ENCODE data around the gene EDEM3. TPM values are rescaled to one million over a fixed set of nuclear protein-coding genes. Genes with fewer than 3 reads are reported as not detected.

EDEM3 gene
- total RNA-seq, 1 experiment from 2014 or later: 58.3 TPM

- H3K4me3 Mint-ChIP-seq (ENCODE audit: unreplicated experiment): no peak overlapping the region
- no TSS peak for BruUV-seq (replicated peaks)
- intact Hi-C loops (cut with micrococcal nuclease): no loop called here
- TF ChIP-seq, protein P1, sequence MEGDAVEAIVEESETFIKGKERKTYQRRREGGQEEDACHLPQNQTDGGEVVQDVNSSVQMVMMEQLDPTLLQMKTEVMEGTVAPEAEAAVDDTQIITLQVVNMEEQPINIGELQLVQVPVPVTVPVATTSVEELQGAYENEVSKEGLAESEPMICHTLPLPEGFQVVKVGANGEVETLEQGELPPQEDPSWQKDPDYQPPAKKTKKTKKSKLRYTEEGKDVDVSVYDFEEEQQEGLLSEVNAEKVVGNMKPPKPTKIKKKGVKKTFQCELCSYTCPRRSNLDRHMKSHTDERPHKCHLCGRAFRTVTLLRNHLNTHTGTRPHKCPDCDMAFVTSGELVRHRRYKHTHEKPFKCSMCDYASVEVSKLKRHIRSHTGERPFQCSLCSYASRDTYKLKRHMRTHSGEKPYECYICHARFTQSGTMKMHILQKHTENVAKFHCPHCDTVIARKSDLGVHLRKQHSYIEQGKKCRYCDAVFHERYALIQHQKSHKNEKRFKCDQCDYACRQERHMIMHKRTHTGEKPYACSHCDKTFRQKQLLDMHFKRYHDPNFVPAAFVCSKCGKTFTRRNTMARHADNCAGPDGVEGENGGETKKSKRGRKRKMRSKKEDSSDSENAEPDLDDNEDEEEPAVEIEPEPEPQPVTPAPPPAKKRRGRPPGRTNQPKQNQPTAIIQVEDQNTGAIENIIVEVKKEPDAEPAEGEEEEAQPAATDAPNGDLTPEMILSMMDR (IDR thresholded peaks at IDR 0.05; ENCODE audit: unreplicated experiment): no peak
- CTCF ChIA-PET: no interaction called here
- no peaks in the 10 kb centered on the region for H3K9me3 Mint-ChIP-seq (ENCODE audit: unreplicated experiment)
- no peaks in the 10 kb centered on the region for H3K4me1 Mint-ChIP-seq (ENCODE audit: insufficient read depth, unreplicated experiment)
- no peaks in the 10 kb centered on the region for H3K36me3 Mint-ChIP-seq (ENCODE audit: insufficient read depth, unreplicated experiment)
- H3K27me3 Mint-ChIP-seq (ENCODE audit: insufficient read depth, unreplicated experiment): peaks cover 34% of the 10 kb centered on the region
- no peak for DNase-seq (ENCODE audit: unreplicated experiment)
- POLR2A ChIA-PET: interaction anchor here (0.7 to 0.8 kb wide), 2 partner anchors 9 to 15 kb away, joined by 3 read pairs; no protein-coding TSS in a partner anchor
- H3K27ac Mint-ChIP-seq (ENCODE audit: low read depth, unreplicated experiment): no peak overlapping the region
Observed at GRCh38 chr1:184770181-184770979, 15.7 kb upstream of the EDEM3 start.

DNA sequence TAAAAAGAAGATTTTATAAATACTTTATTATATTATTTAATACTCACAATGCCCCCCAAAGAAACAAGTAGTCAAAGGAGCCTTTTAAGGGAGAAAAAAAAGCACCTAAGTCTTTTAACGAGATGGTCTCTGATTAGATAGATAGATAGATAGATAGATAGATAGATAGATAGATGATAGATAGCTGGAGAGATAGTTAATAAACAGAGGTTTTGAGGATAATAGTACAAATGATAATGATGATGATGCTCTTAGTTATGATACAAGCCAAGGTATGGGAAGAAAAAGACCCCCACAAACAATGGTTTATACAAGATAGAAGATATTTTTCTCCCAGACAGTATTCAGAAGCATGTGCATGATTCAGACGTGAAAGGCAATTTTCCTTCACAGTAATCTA lies 14.6 kb upstream of the EDEM3 start:
- H3K36me3 Mint-ChIP-seq (ENCODE audit: insufficient read depth, unreplicated experiment): no peaks in the 10 kb centered on the region
- POLR2A ChIA-PET: interaction anchor here (0.7 kb wide), 1 partner anchor 18 kb away, joined by 3 read pairs; no protein-coding TSS in a partner anchor
- H3K9me3 Mint-ChIP-seq (ENCODE audit: unreplicated experiment): no peaks in the 10 kb centered on the region
- TF ChIP-seq, protein P1 (IDR thresholded peaks at IDR 0.05; ENCODE audit: unreplicated experiment): no peak
- no peaks in the 10 kb centered on the region for H3K4me1 Mint-ChIP-seq (ENCODE audit: insufficient read depth, unreplicated experiment)
- intact Hi-C loops (cut with micrococcal nuclease): no loop called here
- no peak overlapping the region for H3K4me3 Mint-ChIP-seq (ENCODE audit: unreplicated experiment)
- H3K27ac Mint-ChIP-seq (ENCODE audit: low read depth, unreplicated experiment): no peak overlapping the region
- CTCF ChIA-PET: interaction anchor here (0.7 kb wide), 1 partner anchor 54 kb away, joined by 3 read pairs; no protein-coding TSS in a partner anchor
- peaks cover 34% of the 10 kb centered on the region for H3K27me3 Mint-ChIP-seq (ENCODE audit: insufficient read depth, unreplicated experiment)
- BruUV-seq (replicated peaks): no TSS peak
- DNase-seq (ENCODE audit: unreplicated experiment): no peak

- ChIA-PET POLR2A (no interaction called here), CTCF (no interaction called here)
- DNase-seq (ENCODE audit: unreplicated experiment): no peak
- Mint-ChIP-seq H3K36me3 (ENCODE audit: insufficient read depth, unreplicated experiment) (no peaks in the 10 kb centered on the region), H3K9me3 (ENCODE audit: unreplicated experiment) (no peaks in the 10 kb centered on the region), H3K27me3 (ENCODE audit: insufficient read depth, unreplicated experiment) (peaks cover 34% of the 10 kb centered on the region), H3K4me1 (ENCODE audit: insufficient read depth, unreplicated experiment) (no peaks in the 10 kb centered on the region), H3K4me3 (ENCODE audit: unreplicated experiment) (no peak overlapping the region), H3K27ac (ENCODE audit: low read depth, unreplicated experiment) (no peak overlapping the region)
- intact Hi-C loops (cut with micrococcal nuclease): no loop called here
- no TSS peak for BruUV-seq (replicated peaks)
- TF ChIP-seq, protein P1 (IDR thresholded peaks at IDR 0.05; ENCODE audit: unreplicated experiment): no peak
Observed at GRCh38 chr1:184768467-184768866, 13.8 kb upstream of the EDEM3 start.

- POLR2A ChIA-PET: interaction anchor here (1.2 kb wide), 1 partner anchor 12 kb away, joined by 4 read pairs; the partner anchor contains the start of gene EDEM3
- no peaks in the 10 kb centered on the region for H3K4me1 Mint-ChIP-seq (ENCODE audit: insufficient read depth, unreplicated experiment)
- BruUV-seq (replicated peaks): no TSS peak
- H3K9me3 Mint-ChIP-seq (ENCODE audit: unreplicated experiment): no peaks in the 10 kb centered on the region
- peaks cover 34% of the 10 kb centered on the region for H3K27me3 Mint-ChIP-seq (ENCODE audit: insufficient read depth, unreplicated experiment)
- H3K36me3 Mint-ChIP-seq (ENCODE audit: insufficient read depth, unreplicated experiment): no peaks in the 10 kb centered on the region
- no peak overlapping the region for H3K27ac Mint-ChIP-seq (ENCODE audit: low read depth, unreplicated experiment)
- no peak for DNase-seq (ENCODE audit: unreplicated experiment)
- intact Hi-C loops (cut with micrococcal nuclease): no loop called here
- H3K4me3 Mint-ChIP-seq (ENCODE audit: unreplicated experiment): no peak overlapping the region
- TF ChIP-seq, protein P1 (IDR thresholded peaks at IDR 0.05; ENCODE audit: unreplicated experiment): no peak
- CTCF ChIA-PET: interaction anchor here (1.1 kb wide), 1 partner anchor 12 kb away, joined by 3 read pairs; no protein-coding TSS in a partner anchor
Observed at GRCh38 chr1:184767591-184767990, 12.9 kb upstream of the EDEM3 start.

Data from MCF 10A (cell line).